HEK293T (cell line): ENCODE data around the gene GOLIM4.

ENCODE experiments used
- ARNT ChIP-seq: fragments of 450-650 bp; IDR thresholded peaks from 2 replicates; pipeline ENCODE4 v1.6.1; 2017; ENCODE audit warnings: mild to moderate bottlenecking
- BHLHE40 ChIP-seq: fragments of 450-650 bp; IDR thresholded peaks from 2 replicates; pipeline ENCODE4 v1.6.1; 2016; ENCODE audit warnings: mild to moderate bottlenecking, moderate library complexity, borderline replicate concordance
- CTBP1 ChIP-seq: fragments of 450-650 bp; IDR thresholded peaks from 2 replicates; pipeline ENCODE4 v1.6.1; 2016; ENCODE audit warnings: borderline replicate concordance
- FOXA1 ChIP-seq: fragments of 450-650 bp; IDR thresholded peaks from 2 replicates; pipeline ENCODE4 v1.6.1; 2016; ENCODE audit warnings: mild to moderate bottlenecking
- FOXM1 ChIP-seq: fragments of 450-650 bp; IDR thresholded peaks from 2 replicates; pipeline ENCODE4 v1.6.1; 2017; ENCODE audit warnings: mild to moderate bottlenecking, borderline replicate concordance
- SP1 ChIP-seq: fragments of 450-650 bp; IDR thresholded peaks from 2 replicates; pipeline ENCODE4 v1.6.1; 2017
- TARDBP ChIP-seq: fragments of 450-650 bp; IDR thresholded peaks from 2 replicates; pipeline ENCODE4 v1.6.1; 2016
- ZNF384 ChIP-seq: fragments of 450-650 bp; IDR thresholded peaks from 2 replicates; pipeline ENCODE4 v1.6.1; 2016
- TF ChIP-seq, protein P1 (sequence below): fragments of 450-650 bp; IDR thresholded peaks from 2 replicates; pipeline ENCODE4 v1.6.1; 2016

GRCh38 chr3:168024537-168024941 is 71.2 kb downstream of the GOLIM4 start:
- TF ChIP-seq, protein P1, sequence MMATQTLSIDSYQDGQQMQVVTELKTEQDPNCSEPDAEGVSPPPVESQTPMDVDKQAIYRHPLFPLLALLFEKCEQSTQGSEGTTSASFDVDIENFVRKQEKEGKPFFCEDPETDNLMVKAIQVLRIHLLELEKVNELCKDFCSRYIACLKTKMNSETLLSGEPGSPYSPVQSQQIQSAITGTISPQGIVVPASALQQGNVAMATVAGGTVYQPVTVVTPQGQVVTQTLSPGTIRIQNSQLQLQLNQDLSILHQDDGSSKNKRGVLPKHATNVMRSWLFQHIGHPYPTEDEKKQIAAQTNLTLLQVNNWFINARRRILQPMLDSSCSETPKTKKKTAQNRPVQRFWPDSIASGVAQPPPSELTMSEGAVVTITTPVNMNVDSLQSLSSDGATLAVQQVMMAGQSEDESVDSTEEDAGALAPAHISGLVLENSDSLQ = no peak
- TF ChIP-seq ARNT (no peak), FOXA1 (no peak), FOXM1 (no peak), TARDBP (no peak), BHLHE40 (no peak), SP1 (no peak), ZNF384 (no peak), CTBP1 (no peak)
